HG02678 (cell line): ENCODE results near the gene KLF4.

Experiments used
- ATAC-seq: cut with Tn5 transposase; IDR thresholded peaks from one replicate; pipeline ENCODE4 v1.9.1; 2021; ENCODE audit warnings: mild to moderate bottlenecking, moderate library complexity; ENCODE audit not compliant: unreplicated experiment

KLF4 gene

DNA sequence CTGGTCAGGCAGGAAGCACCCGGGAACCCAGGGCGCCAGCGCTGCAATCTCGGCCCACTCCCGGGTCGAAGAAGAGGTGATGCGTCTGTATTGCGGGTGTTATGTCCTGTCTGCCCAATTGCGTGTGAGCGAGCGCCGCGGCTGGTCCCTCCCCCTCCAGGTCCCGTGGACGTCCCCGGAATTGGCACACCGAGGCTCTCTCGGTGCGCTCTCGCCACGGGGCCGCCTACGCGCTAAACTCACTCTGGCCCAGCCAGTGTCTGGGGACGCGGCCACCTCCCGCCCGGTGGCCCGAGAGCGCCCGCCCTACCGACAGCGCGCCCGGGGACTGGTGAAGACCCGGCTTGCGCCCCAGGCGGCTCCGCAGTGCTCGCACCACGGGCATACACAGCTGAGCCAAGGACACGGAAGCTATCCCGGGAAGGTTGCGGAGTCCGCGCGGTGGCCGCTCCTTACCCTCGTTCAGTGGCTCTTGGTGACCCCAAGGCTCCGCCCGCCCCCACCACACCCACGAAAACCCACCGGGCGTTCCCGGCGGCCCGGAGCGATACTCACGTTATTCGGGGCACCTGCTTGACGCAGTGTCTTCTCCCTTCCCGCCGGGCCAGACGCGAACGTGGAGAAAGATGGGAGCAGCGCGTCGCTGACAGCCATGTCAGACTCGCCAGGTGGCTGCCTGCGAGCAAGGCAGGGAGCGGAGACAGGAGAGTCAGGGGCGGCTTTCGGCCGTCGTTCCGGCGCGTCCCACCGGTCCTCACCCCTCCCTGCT lies 1.0 kb downstream of the KLF4 start:
- ATAC-seq: no peak

DNA sequence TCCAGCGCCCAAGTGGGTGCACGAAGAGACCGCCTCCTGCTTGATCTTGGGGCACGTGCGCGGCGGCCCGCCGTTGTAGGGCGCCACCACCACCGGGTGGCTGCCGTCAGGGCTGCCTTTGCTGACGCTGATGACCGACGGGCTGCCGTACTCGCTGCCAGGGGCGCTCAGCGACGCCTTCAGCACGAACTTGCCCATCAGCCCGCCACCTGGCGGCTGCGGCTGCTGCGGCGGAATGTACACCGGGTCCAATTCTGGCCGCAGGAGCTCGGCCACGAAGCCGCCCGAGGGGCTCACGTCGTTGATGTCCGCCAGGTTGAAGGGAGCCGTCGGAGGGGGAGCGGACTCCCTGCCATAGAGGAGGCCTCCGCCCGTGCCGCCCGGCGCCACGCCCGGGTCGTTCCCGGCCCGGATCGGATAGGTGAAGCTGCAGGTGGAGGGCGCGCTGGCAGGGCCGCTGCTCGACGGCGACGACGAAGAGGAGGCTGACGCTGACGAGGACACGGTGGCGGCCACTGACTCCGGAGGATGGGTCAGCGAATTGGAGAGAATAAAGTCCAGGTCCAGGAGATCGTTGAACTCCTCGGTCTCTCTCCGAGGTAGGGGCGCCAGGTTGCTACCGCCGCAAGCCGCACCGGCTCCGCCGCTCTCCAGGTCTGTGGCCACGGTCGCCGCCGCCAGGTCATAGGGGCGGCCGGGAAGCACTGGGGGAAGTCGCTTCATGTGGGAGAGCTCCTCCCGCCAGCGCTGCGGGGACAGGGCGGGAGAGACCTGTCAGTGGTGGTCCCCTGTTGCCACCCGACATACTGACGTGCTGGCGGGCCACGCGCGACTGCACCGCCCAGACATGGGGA lies 1.8 kb downstream of the KLF4 start:
- peak; percentile 32 for ATAC-seq

DNA sequence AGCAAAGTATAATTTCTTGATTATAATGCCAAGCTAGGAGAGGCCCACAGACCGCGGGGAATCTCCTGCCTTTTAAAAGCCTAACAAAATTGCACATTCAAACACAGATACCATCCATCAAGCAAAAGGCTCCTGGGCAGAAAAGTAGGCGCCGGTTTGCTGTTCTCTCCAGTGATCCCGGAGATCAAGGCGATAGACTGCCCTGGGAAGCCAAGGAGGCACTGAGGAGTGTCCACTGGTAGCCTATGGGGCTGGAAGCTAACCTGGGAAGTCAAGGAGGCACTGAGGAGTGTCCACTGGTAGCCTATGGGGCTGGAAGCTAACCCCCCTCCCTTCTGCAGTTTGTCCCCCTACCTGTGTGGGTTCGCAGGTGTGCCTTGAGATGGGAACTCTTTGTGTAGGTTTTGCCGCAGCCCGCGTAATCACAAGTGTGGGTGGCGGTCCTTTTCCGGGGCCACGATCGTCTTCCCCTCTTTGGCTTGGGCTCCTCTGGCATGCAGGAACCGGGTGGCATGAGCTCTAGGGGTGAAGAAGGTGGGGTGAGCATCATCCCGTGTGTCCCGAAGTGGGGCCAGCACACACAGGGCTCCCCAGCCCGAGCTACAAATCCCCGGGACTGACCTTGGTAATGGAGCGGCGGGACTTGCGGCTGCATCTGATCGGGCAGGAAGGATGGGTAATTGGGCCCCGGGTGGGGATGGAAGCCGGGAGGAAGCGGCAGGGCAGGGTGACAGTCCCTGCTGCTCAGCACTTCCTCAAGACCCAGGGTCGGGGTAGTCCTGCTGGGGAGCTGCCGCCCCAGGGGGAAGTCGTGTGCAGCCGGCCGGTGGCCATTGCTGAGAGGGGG lies 2.7 kb downstream of the KLF4 start:
- no peak for ATAC-seq

DNA sequence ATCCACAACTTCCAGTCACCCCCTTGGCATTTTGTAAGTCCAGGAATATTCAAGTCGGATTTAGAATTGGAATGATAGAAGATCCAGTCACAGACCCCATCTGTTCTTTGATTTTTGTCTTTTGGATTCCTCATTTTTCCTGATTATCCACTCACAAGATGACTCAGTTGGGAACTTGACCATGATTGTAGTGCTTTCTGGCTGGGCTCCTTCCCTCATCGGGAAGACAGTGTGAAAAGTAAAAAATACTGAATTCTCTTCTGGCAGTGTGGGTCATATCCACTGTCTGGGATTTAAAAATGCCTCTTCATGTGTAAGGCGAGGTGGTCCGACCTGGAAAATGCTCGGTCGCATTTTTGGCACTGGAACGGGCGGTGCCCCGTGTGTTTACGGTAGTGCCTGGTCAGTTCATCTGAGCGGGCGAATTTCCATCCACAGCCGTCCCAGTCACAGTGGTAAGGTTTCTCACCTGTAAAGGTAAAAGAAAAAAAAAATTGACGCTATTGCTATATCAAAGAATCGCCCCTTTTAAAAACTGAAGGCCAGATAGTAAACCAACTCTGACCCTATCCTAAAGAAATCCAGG lies 4.0 kb downstream of the KLF4 start:
- no peak for ATAC-seq

DNA sequence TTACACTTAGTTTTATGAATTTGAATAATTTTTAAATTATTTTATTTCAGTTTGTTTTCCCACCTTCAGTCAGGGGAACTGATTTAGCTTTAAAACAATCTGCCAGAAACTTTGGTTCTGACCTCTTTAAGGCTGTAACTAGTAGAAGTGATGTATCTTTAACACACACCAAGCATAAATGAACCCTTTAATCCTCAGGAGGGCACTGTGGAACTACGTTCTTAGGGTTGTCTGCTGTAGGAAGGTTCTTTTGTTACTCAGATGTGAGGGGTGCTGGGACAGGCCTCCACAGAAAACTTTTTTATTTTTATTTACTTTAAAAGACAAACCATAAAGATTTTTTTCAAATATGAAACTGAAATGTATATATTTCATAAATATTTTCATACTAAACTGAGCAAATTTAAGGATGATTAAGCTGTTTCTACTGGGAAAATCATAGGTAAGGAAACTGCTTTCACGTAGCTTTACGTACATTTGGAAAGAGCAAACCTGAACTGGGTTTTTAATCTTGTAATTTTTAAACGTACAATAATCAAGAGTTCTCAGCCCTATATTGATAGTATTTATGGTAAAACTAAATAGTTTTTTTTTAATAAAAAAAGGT lies 5.3 kb downstream of the KLF4 start:
- ATAC-seq: no peak

DNA sequence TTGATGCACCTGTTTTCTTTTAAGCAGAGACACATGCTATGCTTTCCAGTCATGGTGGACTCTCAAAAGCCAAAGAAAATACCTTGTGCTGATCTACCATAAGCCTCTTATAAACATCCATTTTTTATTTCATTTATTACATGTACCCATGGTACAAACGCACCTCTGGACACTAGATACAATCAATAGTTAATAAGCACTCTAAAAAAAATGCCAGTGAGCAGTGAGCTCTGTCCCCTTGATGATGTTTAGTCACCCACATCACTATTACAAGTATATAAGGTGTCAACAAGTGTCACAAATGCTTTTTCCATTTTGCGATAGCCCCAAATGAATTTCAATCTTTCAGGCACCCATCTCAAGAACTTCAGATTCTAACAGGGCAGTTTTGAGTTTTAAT lies 5.9 kb downstream of the KLF4 start:
- no peak for ATAC-seq

DNA sequence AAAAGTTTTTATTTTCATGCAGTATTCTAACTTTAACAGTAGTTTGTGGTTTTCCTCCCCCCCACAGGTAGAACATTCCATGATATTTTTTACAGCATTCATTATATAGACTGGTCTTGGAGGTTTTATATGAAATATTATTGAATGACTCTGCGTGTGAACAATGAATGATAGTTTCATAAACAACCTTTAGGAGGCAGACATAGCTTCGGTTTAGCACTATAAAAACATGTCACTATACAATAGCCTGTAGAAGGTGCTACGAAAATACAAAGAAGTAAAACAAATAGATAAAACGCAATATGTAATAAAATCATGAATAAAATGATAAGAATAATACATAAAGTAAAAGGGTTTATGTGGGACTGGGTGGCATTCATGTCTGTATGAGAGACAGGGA lies 8.5 kb downstream of the KLF4 start:
- ATAC-seq: no peak

DNA sequence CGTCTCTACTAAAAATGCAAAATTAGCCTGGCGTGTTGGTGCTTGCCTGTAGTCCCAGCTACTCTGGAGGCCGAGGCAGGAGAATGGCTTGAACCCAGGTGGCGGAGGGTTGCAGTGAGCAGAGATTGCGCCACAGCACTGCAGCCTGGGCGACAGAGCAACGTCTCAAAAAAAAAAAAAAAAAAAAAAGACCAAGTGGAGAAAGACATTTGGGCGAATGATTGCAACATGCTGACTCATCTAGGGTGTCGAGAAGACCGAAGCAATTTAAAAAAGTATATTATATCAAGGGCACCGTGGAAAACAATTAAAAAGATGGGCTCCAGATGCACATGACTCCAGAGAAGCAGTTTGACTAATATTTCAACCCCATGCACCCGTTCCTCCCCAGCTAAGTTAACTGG lies 9.2 kb downstream of the KLF4 start:
- no peak for ATAC-seq

DNA sequence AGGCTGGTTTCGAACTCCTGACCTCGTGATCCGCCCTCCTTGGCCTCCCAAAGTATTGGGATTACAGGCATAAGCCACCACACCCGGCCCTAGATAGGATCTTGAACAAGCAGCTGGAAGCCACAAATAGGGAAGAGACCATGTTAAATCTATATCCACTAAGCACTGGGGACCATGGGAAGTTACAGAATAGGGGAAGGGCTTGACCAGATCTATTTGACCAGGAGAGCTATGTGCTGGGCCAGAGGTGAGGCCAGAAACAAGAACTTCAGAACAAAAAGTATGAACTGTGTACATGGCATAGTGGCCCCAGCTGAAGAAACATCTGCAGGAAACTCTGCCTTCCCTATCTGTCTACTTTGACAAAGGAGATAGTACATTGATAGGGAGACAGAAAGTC lies 10.8 kb downstream of the KLF4 start:
- no peak for ATAC-seq

DNA sequence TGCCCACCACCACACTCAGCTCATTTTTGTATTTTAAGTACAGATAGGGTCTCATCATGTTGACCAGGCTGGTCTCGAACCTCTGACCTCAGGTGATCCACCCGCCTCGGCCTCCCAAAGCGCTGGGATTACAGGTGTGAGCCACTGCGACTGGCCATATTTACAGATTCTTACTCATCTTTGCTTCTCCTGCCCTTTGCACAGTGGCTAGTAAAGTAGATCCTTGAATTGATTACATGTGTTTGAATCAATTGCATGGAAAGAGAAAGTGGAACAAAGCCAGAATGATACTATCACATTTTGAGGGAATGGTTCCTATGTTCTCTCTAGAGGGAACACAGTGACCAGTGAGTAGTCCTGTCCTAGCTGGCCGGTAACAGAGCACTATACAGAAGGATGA lies 15.4 kb downstream of the KLF4 start:
- no peak for ATAC-seq

DNA sequence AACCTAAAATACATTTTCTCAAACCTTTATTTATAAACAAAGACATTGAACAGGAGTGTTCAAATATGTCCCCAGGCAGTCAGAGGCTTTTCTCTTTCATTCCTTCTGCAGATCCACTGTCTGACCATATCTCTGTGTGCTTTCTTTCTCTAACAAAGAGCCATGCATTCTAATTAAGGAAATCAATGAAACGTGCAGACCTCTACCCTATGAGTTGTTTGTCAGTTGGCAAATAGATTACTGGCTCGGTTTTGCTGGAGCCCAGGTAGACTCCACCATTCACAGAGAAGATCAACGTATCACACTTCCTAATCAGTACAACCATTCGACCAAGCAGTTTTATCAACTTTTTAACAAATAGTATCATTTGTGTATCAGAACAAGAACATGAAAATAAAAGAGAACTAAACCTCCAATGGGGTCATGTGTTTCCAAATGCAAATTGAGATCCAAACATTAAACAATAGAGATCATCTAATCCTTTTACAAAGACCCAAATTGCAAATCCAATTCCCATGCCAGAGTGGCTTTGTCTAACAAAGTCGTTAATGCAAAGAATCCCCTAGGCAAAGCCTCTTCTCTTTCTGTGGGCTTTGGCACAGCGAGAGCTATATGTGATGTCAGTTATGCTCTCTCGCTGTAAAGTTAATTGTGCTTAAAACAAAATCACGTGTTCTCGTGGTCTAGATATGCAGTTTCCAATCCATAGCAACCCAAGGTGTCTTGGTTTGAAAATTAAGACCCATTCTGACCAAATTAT lies 16.8 kb downstream of the KLF4 start:
- no peak for ATAC-seq

DNA sequence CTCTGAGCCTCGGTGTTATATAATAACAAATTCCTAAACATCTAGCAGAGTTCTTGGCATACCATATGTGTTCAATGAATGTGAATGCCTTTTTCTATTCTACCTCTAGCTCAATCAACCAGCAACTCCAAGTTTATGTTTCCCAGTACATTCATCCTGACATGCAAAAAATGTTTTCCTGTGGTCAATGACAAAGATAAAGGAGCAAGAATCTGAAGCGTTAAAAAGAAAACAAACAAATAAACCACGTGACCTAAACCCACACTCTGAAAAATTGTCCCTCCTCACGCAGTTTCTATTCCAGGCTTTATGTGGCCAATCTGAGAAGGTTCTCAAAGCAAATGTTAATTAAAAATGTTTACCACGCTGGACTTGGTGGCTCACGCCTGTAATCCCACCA lies 18.0 kb downstream of the KLF4 start:
- ATAC-seq: no peak

DNA sequence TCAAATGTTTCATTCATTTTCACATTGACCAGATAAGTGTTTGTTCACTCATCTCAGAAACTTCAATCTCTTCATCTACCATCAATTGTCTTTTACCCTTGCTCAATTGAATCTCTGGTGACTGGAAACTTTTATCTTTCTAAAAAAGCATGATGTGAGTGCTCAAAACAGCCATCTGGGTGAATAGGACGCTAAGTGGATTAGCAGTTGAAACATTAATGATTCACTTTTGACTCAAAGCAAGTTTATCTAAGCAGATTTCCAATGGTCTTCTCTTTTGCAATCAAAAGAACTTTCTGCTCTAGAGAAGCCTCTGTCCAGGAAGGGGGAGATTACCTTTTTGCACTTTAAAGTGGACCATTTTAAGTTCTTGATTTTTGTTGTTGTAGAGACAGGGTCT lies 22.2 kb downstream of the KLF4 start:
- no peak for ATAC-seq

DNA sequence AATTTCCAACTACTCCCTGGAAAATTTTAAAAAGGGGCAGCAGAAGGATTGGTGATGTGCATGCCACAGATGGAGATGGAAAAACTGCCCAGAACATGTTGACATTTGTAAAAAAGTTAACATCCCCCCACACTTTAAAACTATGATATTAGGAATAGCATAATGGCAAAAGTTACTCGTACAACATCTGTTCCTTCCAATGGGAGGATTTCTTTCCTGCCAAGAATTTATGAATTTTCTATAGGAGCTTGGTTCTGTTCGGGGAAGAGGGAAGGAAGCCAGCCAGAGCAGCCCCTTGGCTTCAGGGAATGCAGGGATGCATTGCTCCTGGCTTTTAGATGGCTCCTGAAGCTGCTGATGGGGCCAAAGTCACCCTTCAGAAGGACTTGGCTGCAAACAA lies 22.7 kb downstream of the KLF4 start:
- ATAC-seq: no peak

DNA sequence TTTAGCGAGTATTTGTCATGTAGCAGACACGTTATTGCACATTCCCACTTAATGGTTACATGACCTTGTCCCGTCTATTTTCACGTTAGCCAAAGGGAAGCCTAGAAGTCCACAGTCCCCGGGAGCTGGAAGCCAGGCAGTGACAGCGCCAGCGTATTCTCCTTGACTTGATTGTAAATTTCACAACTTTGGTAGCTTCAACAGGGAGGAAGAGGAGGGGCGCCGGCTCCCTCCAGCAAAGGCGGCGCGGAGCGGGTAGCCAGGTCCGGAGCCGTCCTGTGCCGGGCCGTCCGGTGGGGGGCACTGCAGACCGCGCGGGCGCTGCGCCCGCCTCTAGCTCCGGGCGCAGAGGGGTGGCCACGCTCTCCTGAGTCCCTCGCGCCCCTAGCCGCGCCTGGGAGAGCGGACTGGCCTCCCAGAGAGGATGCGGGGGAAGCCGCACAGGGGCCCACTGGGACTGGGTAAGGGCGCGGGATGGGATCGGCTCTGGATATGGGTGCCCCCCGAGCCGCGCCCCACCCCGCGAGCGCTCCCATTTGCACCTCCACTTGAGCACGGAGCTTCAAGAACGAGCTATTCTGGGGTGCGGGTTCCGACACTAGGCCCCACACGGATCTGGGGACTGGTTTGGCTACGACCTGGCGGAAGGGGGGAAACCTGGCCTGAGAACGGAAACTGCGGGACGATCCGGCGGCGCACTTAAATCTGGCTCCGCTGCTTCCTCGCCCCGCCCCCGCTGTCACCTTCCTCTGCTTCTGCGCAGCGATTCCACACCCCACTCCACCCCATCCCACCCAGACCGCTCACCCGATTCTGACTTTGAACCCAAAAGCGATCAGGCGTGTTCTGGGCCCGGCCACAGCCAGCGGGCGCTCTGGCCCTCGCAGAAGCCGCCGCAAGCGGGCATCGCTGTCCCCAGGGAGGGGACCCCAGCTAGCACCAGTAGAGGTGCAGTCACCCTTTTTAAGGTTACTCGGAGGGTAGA lies 23.8 kb downstream of the KLF4 start:
- peak; percentile 91 for ATAC-seq

DNA sequence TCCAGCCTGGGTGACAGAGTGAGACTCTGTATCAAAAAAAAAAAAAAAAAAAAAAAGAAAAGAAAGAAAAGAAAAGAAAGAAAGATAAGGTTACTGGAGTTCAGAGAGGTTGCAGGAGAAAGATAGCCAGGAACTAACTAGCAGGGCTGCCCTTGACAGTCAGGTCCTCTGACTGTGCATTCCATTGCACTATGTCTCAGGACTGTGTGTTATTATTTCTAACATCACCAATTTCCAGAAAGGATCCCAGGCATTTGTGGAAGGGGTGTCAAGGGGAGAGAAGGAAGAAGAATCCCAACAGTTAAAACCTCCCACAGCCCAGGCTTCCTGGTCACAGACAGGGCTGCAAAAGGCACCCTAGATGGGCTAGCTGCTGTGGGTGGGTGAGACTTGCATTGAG lies 25.1 kb downstream of the KLF4 start:
- no peak for ATAC-seq

DNA sequence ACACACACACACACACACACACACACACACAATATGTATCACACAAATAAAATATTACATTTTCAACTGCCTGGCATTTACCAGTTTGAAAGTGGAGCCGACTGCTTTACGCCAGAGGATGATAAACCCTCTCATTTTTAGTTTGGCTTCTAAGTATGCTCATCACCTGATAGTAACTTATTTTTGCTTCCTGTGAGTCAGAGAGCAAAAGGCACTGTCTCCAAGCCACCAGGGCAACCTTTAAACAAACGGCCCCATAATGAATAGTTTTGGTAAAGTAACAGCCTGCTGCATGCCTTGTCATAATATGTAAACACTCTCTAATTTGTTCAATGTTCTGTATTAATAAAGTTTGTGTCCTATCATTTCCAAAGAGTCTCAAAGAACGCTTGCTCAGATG lies 26.9 kb downstream of the KLF4 start:
- ATAC-seq: no peak

DNA sequence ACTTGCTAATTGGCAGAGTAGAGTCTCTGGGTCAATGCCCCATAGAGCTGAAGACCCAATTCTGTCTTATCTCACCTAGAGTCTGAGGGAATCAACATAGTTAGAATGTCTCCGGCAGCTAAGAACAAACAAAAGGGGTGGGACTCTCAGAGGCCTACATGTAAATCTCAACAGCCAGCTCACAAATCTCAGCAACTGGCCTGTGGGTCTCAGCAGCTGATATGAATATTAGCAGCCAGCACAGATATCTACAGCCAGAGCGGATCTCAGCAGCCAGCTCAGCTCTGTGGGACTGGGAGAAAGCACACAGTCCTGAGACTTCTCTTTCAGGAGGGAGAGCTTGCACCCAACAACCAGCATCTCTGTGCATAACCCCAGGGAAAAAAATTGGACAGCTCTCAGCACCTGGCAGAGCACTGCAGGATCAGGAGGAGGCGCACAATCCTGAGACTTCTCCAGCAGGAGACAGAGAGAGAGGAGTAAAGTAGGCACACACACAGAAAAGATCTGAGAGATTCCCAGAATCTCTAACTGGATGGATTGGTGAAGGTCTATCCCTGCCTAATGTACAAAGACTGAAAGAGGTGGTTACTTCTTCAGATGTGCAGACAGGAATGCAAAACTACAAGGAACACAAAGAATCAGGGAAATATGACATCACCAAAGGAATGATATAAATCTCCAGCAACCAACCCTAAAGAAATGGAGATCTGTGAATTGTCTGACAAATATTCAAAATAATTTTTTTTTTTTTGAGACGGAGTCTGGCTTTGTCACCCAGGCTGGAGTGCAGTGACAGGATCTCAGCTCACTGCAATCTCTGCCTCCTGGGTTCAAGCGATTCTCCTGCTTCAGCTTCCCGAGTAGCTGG lies 29.2 kb downstream of the KLF4 start:
- no peak for ATAC-seq
